ENCODE results near the gene CCDC107.

GRCh38 chr9:35696520-35697215 is 38.6 kb downstream of the CCDC107 start:
- TF ChIP-seq CTCF (IDR thresholded peaks at IDR 0.05) (peak; percentile 96), ZFX (IDR thresholded peaks at IDR 0.05; ENCODE audit: borderline replicate concordance) (no peak)

Measured in 22Rv1 (cell line).